H9 (cell line): ENCODE results near the gene THSD7B. TPM values are rescaled to one million over a fixed set of nuclear protein-coding genes. Genes with fewer than 3 reads are reported as not detected.

Experiments used
- DNase-seq: peaks from one replicate; pipeline ENCODE4 v3.0.0-alpha.2; 2017
- H2AFZ ChIP-seq: one replicate; pipeline ENCODE4 v1.6.1; 2013; ENCODE audit warnings: mild to moderate bottlenecking, low read length, control low read depth, moderate library complexity
- H2AK5ac ChIP-seq: 2 replicates; pipeline ENCODE4 v1.6.1; 2013; ENCODE audit warnings: low read length, control low read depth, mixed read lengths; ENCODE audit not compliant: insufficient read length
- H2BK120ac ChIP-seq: one replicate; pipeline ENCODE4 v1.6.1; 2013; ENCODE audit warnings: low read depth, mild to moderate bottlenecking, low read length, control low read depth, inconsistent platforms; ENCODE audit not compliant: poor library complexity, severe bottlenecking
- H2BK12ac ChIP-seq: 2 replicates; pipeline ENCODE4 v1.6.1; 2013; ENCODE audit warnings: low read length, control low read depth, mixed read lengths, low read depth; ENCODE audit not compliant: insufficient read length
- H2BK15ac ChIP-seq: 2 replicates; pipeline ENCODE4 v1.6.1; 2013; ENCODE audit warnings: low read depth, low read length, control low read depth
- H2BK20ac ChIP-seq: one replicate; pipeline ENCODE4 v1.6.1; 2013; ENCODE audit warnings: low read depth, mild to moderate bottlenecking, low read length, control low read depth, inconsistent platforms; ENCODE audit not compliant: poor library complexity, severe bottlenecking
- H2BK5ac ChIP-seq: 2 replicates; pipeline ENCODE4 v1.6.1; 2013; ENCODE audit warnings: low read length, control low read depth, mixed read lengths; ENCODE audit not compliant: insufficient read length
- H3K14ac ChIP-seq: 2 replicates; pipeline ENCODE4 v1.6.1; 2013; ENCODE audit warnings: low read length, control low read depth; ENCODE audit not compliant: insufficient read depth
- H3K18ac ChIP-seq: 2 replicates; pipeline ENCODE4 v1.6.1; 2013; ENCODE audit warnings: low read depth, mild to moderate bottlenecking, mixed read lengths, low read length, control low read depth; ENCODE audit not compliant: insufficient read length
- H3K23ac ChIP-seq: 2 replicates; pipeline ENCODE4 v1.6.1; 2013; ENCODE audit warnings: low read length, control low read depth, mixed read lengths, low read depth; ENCODE audit not compliant: insufficient read length
- H3K23me2 ChIP-seq: 2 replicates; pipeline ENCODE4 v1.6.1; 2013; ENCODE audit warnings: low read depth, mild to moderate bottlenecking, mixed read lengths, low read length, control low read depth; ENCODE audit not compliant: insufficient read length, poor library complexity, severe bottlenecking
- H3K27ac ChIP-seq: 2 replicates; pipeline ENCODE4 v1.5.1; 2013; ENCODE audit warnings: low read length, control low read depth, mixed read lengths, low read depth; ENCODE audit not compliant: insufficient read length
- H3K27me3 ChIP-seq: 2 replicates; pipeline ENCODE4 v1.6.1; 2013; ENCODE audit warnings: low read length, control low read depth, inconsistent platforms; ENCODE audit not compliant: insufficient read depth
- H3K4ac ChIP-seq: 2 replicates; pipeline ENCODE4 v1.6.1; 2013; ENCODE audit warnings: low read depth, mild to moderate bottlenecking, control low read depth, inconsistent platforms, low read length, moderate library complexity
- H3K4me1 ChIP-seq: 2 replicates; pipeline ENCODE4 v1.6.1; 2013; ENCODE audit warnings: low read length, control low read depth, inconsistent platforms; ENCODE audit not compliant: insufficient read depth
- H3K4me2 ChIP-seq: 2 replicates; pipeline ENCODE4 v1.6.1; 2013; ENCODE audit warnings: low read length, control low read depth, mixed read lengths; ENCODE audit not compliant: insufficient read length, insufficient read depth
- H3K56ac ChIP-seq: 2 replicates; pipeline ENCODE4 v1.6.1; 2013; ENCODE audit warnings: low read depth, mild to moderate bottlenecking, mixed read lengths, low read length, control low read depth; ENCODE audit not compliant: insufficient read length
- H3K79me1 ChIP-seq: 2 replicates; pipeline ENCODE4 v1.6.1; 2013; ENCODE audit warnings: low read depth, mild to moderate bottlenecking, moderate library complexity, low read length, control low read depth, inconsistent platforms; ENCODE audit not compliant: insufficient read depth, poor library complexity, severe bottlenecking
- H3K79me2 ChIP-seq: 2 replicates; pipeline ENCODE4 v1.6.1; 2013; ENCODE audit warnings: low read length, control low read depth, inconsistent platforms; ENCODE audit not compliant: insufficient read depth
- H3K9ac ChIP-seq: 2 replicates; pipeline ENCODE4 v1.6.1; 2013; ENCODE audit warnings: low read length, control low read depth, mixed read lengths; ENCODE audit not compliant: insufficient read length; ENCODE audit errors: extremely low read depth
- H3K9me3 ChIP-seq: one replicate; pipeline ENCODE4 v1.6.1; 2013; ENCODE audit warnings: low read depth, low read length, inconsistent platforms; ENCODE audit not compliant: control insufficient read depth
- H3T11ph ChIP-seq: one replicate; pipeline ENCODE4 v1.6.1; 2013; ENCODE audit warnings: mild to moderate bottlenecking, low read length, control low read depth, inconsistent platforms
- H4K20me1 ChIP-seq: one replicate; pipeline ENCODE4 v1.6.1; 2013; ENCODE audit not compliant: control insufficient read depth, insufficient read length, insufficient read depth
- H4K5ac ChIP-seq: 2 replicates; pipeline ENCODE4 v1.6.1; 2013; ENCODE audit warnings: low read depth, mild to moderate bottlenecking, mixed read lengths, low read length, control low read depth; ENCODE audit not compliant: insufficient read length
- H4K8ac ChIP-seq: replicated peaks from 2 replicates; pipeline ENCODE4 v1.6.1; 2013; ENCODE audit warnings: low read length, control low read depth, mixed read lengths, low read depth; ENCODE audit not compliant: insufficient read length
- H4K91ac ChIP-seq: 2 replicates; pipeline ENCODE4 v1.6.1; 2013; ENCODE audit warnings: low read depth, mild to moderate bottlenecking, moderate library complexity, mixed read lengths, low read length, control low read depth; ENCODE audit not compliant: insufficient read length
- H3K27ac Mint-ChIP-seq, 3 experiments: 2 replicates in 2 of 3; 3 replicates in 1 of 3; pipeline ENCODE4 v1.8.0; 2020 to 2021; ENCODE audit warnings: mixed read lengths in 3 of 3, mild to moderate bottlenecking in 1 of 3, moderate library complexity in 1 of 3
- H3K27me3 Mint-ChIP-seq: 2 replicates; pipeline ENCODE4 v1.8.0; 2021; ENCODE audit warnings: low read depth, mild to moderate bottlenecking, moderate library complexity, mixed read lengths
- H3K36me3 Mint-ChIP-seq, 3 experiments: 2 replicates in 2 of 3; 3 replicates in 1 of 3; pipeline ENCODE4 v1.8.0; 2020 to 2021; ENCODE audit warnings: low read depth in 3 of 3, mixed read lengths in 3 of 3; ENCODE audit not compliant: insufficient read depth in 1 of 3
- H3K4me1 Mint-ChIP-seq, 2 experiments: 2 replicates each; pipeline ENCODE4 v1.8.0; 2020; ENCODE audit warnings: mixed read lengths in 2 of 2
- H3K4me3 Mint-ChIP-seq, 2 experiments: 2 replicates in 1 of 2; 3 replicates in 1 of 2; pipeline ENCODE4 v1.8.0; 2020 to 2021; ENCODE audit warnings: mild to moderate bottlenecking in 2 of 2, mixed read lengths in 2 of 2, moderate library complexity in 1 of 2
- H3K9me3 Mint-ChIP-seq, 2 experiments: 2 replicates in 1 of 2; 3 replicates in 1 of 2; pipeline ENCODE4 v1.8.0; 2020; ENCODE audit warnings: mild to moderate bottlenecking in 2 of 2, mixed read lengths in 2 of 2, moderate library complexity in 1 of 2
- CTCF ChIP-seq: fragments of 200-600 bp; sonication (generic); conservative IDR thresholded peaks from 3 replicates; pipeline ENCODE4 v1.8.0; 2021; ENCODE audit warnings: antibody characterized with exemption, mild to moderate bottlenecking
- WGBS: extraction: QIAGEN DNeasy Blood & Tissue Kit; methylation state at CpG from one replicate; pipeline ENCODE4 v1.1.7; 2013; ENCODE audit warnings: missing lambda C conversion rate, low lambda C conversion rate, mixed read lengths; ENCODE audit not compliant: insufficient read length; ENCODE audit errors: extremely low coverage; 5-methylcytosine and 5-hydroxymethylcytosine counted together
- total RNA-seq: library from RNA; stranded (reverse); gene quantifications from 2 replicates; pipeline ENCODE4 v1.2.1, GENCODE V29; 2021

The THSD7B gene
- total RNA-seq, 1 experiment from 2014 or later = 0.85 TPM

GRCh38 chr2:137539336-137539735 lies 774.0 kb downstream of the THSD7B start:
- no peak for TF ChIP-seq CTCF
- no peaks in the 10 kb centered on the region for H3K23me2 ChIP-seq
- H3K4me1 Mint-ChIP-seq = no peaks in the 10 kb centered on the region
- no peak overlapping the region for H3K23ac ChIP-seq
- H3K4me3 Mint-ChIP-seq = no peak overlapping the region
- no peaks in the 10 kb centered on the region for H3K9me3 Mint-ChIP-seq
- no peak overlapping the region for H2BK12ac ChIP-seq
- H3K14ac ChIP-seq = no peak overlapping the region
- H3K27me3 Mint-ChIP-seq = no peaks in the 10 kb centered on the region
- no peak overlapping the region for H2BK20ac ChIP-seq
- no peak overlapping the region for H3T11ph ChIP-seq
- no peak overlapping the region for H2BK120ac ChIP-seq
- H3K79me1 ChIP-seq = no peaks in the 10 kb centered on the region
- DNase-seq = no peak
- no peak overlapping the region for H4K5ac ChIP-seq
- H2AK5ac ChIP-seq = no peak overlapping the region
- no peaks in the 10 kb centered on the region for H3K27me3 ChIP-seq
- no peaks in the 10 kb centered on the region for H3K79me2 ChIP-seq
- H3K4me2 ChIP-seq = no peak overlapping the region
- no peak overlapping the region for H3K27ac ChIP-seq
- no peaks in the 10 kb centered on the region for H3K9me3 ChIP-seq
- no peak overlapping the region for H3K4ac ChIP-seq
- no peaks in the 10 kb centered on the region for H3K4me1 ChIP-seq
- no peak overlapping the region for H4K91ac ChIP-seq
- no peak overlapping the region for H2AFZ ChIP-seq
- no peak overlapping the region for H3K56ac ChIP-seq
- no peak overlapping the region for H3K18ac ChIP-seq
- WGBS = no CpG with 5 or more reads among the region's 1 CpG
- H2BK5ac ChIP-seq = no peak overlapping the region
- no peak overlapping the region for H3K9ac ChIP-seq
- no peaks in the 10 kb centered on the region for H3K36me3 Mint-ChIP-seq
- no peaks in the 10 kb centered on the region for H4K20me1 ChIP-seq
- H2BK15ac ChIP-seq = no peak overlapping the region
- no peak overlapping the region for H3K27ac Mint-ChIP-seq
- H4K8ac ChIP-seq = no peak overlapping the region
